ENCODE measurements around the gene ELP4.
A peak's percentile ranks its signal among the peaks of the same experiment; 100 is the strongest.
"Not testable (repeated sequence)": the region's sequence is repeated elsewhere in the genome, so short reads cannot be mapped to it uniquely, and the experiment has no call there.

ELP4 gene

DNA sequence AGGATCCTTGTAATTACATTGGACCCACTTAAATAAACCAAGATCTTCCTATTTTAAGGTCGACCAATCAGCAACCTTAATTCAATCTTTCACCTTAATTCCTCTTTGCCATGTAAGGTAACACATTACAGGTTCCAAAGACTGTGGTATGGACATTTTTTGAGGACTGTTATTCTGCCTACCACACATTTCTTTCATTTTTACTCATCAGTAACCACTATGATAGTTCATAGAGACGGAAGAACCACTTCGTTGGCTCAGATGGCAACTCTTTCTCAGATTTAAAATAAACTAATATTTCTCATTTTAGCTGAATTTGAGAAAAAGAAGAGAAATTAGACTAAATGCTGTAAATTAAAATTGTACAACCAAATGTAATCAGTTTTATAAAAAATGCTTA, 205.3 kb downstream of the ELP4 start:
- no peak for DNase-seq

DNA sequence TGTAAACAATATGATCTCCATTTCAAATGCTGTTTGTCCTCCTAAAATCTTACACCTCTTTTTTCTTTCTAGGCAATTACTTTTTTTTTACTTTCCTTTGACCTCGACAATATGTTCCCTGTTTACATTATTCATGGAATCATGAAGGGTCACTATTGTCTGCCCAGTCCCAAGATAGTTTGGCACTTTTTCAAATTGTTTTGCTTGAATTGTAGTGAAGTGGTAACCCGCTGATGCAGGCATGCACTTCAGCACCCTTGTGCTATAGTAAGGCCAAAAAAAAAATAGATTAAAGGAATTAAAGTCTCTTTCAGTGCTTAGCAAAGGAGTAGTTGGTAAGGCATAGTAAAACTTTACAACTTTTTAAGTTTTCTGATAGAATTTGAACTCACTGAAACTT, 210.7 kb downstream of the ELP4 start:
- no peak for DNase-seq

DNA sequence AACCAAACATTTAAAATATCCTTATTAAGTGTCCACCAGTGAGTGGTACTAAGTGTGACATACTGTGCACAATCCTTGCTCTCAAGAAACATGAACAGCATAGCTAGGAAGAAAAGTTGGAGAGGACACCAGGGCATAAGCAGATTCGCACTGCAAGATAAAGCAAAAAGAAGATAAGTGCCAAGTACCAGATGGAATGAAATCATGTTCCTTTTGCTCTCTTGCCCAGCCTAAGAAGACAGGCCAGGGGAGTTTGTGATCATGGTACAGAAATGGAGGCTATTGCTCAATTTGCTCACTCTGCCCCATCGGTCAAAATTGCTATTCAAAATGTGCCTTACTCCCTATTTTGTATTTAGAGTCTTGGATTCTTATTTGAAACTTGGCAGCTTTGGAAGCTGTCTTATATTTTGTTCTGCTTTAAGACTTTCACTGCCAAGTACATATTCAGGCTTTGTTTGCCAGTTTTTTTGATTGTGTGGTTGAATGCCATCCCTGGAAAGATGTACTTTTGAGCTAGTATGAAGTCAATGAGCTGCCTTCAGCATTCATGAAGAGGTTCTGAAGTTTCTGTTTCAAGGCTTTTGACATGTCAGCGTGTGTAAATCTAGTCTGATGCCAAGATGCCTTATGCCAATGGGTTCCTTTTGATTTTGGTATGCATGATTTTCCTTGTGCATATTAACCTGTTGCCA, 211.3 kb downstream of the ELP4 start:
- DNase-seq: no peak

DNA sequence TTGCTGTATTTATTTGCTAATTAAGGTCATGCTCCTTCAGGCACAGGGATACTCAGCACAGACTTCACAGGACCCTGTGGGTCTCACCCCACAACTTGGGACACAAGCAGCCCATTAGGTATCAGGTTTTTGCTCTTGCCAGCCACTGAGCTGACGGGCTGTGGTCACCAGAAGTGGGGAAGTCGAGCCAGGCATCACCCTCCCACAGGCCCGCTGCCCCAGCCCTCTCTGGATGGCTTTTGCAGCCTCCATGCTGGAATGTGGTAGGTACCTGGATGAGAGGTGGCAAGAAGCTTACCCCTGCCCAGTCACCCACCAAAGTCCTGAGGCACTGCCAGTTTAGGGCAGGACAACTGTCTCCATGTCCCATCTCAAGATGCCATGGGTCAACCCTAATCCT, 213.2 kb downstream of the ELP4 start:
- no peak for DNase-seq

DNA sequence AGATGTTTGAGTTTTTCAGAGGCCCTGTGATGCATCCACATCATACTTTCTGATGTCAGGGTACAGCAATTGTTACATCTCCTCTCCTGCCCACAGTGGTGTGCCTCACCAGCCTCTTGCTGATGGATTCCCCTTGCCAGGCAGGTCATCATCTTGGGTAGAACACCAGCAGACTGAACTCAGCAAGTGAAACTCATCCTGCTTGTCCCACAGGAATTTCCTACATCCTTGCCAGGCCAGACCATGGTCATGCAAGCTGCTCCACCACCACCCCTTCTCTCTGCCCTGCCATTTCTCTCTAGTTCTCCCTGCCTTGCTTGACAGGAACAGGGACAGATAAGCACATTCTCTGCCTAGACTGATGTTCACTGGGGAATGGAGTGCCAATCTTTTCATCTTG, 215.6 kb downstream of the ELP4 start:
- peak; percentile 6 for DNase-seq

DNA sequence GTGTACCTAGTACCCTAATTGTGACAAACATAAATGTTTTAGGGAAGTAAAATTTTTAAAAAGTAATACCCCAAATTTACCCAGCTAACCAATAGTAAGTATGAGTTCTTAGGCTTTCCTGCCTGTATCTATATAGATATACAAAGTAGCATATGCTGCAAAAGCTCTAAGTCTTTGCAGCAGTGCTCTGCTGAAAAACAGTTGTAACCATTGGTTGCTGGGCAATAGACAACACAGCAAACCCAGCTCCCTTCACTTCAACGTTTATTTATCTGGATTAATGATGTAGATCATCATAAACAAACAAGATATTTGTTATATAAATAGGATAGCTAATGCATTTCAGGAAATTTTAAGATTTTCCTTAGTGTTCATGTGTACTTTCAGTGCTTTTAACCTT, 218.9 kb downstream of the ELP4 start:
- DNase-seq: no peak

DNA sequence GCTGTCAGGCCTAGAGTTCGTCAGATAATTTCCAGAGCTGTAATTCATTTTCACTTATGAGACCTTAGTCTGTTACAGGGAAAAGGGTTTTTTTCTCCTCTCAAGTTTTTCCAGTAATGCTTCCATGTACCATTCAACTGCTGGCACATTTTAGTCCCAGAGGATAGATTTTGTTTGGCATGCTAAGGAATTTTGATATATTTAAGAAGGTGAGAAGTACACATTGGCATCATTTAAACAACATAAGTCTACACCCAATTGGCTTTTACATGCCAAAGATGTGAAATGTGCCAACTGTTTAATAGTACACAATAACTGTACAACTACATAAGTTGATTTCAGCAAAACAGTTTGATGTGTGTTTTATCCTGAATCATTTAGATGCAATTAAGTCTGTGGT, 230.6 kb downstream of the ELP4 start:
- no peak for DNase-seq

DNA sequence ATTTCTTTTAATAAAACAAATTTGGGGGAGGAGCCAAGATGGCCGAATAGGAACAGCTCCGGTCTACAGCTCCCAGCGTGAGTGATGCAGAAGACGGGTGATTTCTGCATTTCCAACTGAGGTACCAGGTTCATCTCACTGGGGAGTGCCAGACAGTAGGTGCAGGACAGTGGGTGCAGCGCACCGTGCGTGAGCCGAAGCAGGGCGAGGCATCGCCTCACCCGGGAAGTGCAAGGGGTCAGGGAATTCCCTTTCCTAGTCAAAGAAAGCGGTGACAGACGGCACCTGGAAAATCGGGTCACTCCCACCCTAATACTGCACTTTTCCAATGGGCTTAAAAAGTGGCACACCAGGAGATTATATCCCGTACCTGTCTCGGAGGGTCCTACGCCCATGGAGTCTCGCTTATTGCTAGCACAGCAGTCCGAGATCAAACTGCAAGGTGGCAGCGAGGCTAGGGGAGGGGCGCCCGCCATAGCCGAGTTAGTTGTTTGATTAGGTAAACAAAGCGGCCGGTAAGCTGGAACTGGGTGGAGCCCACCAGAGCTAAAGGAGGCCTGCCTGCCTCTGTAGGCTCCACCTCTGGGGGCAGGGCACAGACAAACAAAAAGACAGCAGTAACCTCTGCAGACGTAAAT, 231.3 kb downstream of the ELP4 start:
- not testable (repeated sequence) for DNase-seq

DNA sequence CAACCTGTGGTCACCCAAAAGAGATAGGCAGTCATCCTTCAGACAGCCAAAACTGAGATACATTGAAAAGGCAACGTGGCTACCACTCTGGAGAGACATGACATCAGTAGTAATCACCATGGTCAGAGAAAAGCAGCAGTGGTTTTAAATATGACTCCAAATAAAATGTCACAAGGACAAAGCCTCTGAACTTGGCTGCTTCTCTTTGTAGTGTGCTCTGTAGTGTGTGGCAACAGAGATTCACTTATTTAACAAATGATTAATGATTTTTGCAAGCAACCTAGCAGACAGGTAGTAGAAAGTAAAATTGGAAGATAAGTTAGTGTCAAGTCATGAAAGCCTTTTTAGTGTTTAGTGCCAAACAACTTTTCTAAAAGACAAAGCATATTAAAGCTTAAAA, 238.0 kb downstream of the ELP4 start:
- DNase-seq: no peak

DNA sequence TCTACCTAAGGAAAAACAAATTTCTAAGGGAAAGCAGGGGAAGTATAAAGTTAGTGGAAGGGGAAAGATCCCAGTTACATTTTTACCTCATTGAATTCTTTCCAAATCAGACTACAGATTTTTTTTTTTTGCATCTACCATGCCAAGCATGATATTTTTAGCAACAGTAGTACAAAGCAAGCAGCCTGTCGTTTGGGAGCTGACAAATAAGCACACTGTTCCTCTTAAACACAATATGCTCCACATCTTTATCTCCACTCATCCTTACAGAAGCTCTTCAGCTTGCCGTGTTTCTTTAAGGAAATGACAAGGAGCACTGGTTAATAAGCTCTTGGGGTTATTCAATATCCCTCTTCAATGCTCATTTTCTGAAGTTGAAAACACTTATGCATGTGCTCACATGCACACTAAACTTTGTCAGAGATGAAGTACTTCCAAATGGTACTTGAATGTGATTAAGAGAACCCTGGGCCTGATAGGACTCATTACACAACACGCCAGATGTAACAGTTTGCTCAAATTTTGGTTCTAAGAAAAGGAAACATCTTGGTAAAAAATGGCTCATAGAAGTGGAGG, 247.8 kb downstream of the ELP4 start:
- no peak for DNase-seq

DNA sequence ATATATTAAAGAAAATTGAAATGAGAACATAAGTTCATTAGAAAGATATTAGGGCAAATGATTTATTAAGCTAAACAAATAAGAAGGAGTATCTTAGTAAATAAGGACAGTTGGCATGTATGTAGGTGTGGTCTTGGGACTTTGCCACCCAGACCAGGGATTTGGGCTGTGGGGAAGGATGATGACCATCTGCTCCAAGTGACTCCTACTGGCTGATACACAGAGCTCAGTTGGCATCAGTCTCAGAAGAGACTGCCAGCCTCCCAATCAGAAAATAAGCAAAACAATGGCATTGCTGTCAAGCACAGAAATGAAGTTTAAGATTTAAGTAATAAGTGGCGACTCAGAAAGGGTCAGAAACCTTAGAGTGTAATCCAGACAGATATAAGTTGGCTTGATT, 252.1 kb downstream of the ELP4 start:
- no peak for DNase-seq

DNA sequence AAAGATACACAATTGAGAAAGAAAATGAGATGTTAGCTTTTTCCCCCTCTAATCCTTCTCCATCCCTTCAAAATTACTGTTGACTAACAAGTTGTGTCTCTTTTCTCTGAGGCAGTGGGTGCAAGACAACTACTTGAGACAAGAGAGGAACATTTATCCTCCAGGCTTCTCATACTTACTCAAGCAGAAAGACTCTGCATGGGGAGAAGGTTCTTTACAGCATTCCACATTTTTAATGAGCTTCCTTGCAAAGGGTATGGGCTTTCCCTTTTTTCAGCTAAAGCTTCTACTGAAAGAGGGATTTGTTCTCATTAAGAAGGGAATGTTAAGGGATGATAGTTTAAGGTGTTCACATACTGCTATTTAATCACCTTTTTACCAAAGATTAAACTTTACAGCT, 253.7 kb downstream of the ELP4 start:
- no peak for DNase-seq

DNA sequence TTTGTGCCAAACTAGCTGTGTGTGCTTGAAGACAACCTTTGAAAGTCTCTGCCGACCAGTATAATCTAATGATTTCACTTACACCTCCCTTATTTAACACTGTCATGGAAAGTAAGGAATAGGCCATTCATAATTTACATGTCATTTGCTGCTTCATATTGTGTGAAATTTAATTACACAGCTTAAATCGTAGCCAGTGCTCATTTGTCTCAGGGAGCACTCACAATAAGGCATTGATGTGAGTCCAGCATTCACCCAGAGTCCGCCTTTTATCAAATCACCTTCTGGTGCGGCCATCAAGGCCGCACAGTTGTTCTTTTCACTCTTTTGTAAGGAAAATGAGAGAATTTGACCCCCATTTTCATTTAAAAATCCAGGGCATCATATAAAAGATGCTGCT, 254.7 kb downstream of the ELP4 start:
- no peak for DNase-seq

DNA sequence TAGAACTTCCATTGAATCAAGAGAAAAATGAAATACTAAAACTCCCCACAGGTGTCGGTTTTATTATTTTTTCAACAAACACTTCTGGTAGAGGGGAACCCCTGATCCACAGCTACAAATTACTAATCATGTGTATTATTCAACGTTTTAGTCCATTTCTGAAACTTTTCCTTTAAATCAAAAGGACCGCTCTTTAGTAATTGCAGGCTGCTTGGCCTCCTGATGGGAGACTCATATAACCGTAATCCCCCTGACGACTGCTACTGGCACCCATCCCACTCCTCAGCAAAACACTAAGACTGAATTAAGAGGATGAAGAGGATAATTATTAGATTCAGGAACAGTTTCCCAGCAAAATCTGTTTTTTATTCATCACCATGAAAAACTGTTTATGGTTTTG, 255.2 kb downstream of the ELP4 start:
- DNase-seq: peak; percentile 4

DNA sequence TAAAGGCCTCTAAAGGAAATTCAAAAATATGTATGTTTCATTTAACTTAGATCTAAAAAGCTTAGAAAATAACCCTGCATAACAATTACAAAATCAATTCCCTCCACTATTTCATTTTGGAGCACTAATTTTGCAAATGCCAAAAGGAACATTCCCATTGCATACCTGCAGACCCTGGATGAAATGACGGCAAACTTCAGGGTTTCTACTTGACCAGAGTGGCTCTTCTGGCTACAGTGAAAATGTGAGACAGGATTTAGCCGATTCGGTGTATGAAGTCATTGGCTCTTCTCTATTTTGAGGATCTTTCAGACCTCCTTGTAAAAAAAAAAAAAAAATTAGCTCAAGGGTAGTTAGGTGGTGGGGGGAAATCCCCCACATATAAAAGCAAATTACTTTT, 257.5 kb downstream of the ELP4 start:
- DNase-seq: no peak

DNA sequence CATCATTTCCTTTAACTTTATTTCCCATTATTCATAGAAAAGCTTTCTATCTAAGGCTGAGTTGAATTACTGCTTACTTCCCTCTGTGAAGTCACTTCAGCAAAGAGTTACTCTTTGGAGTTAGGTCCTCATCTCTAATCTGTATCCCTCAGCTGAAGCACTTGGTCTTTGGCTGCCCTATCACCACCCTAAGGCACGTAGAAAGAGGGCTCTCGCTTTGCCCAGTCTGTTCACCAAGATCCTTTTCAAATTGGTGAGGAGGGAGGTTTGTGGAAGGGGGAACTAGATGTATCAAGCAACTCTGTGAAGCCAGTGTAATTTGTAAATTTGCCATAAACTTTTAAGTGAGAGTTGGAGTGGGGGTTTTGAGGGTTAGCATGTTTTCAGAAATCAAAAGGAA, 258.1 kb downstream of the ELP4 start:
- DNase-seq: no peak

DNA sequence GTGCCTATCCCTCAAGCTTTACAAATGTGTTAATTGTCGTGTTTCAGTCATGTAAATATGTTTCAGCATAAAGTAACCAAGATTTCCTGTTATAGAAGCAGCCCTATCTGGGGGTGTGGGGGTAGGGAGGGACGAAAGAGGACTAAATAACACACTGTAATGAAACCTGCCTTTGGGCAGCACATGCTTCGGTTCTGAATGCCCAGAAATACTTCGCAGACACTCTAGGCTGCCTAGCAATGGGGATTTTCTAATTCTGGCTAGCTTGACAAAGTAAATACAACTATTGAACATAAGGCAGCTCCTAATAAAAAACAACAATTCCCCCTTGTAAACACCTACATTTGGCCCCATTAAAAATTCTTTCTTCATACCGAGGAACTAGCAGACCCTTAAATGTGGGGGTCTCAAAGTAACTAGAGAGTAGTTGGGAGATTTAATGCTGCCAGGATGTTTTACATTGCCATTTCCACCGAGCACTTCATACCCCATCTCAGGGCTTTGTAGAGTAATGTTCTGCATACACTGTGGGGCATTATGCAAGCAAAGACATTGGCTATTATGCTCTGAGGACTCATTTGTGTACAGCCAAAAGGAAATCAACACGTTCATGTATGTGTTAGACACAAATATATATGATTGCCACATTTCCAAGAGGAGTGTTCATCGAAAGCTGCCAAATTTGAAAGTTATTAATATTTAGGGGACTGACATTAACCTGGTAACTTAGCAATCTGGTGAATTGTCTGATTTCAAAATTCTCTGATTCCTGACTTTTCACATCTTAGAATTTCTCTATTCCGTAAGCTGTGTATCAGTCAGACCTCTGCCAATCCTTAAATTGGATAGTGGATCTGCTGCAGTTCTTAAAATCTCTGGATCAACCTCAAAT, 259.4 kb downstream of the ELP4 start:
- DNase-seq: no peak

DNA sequence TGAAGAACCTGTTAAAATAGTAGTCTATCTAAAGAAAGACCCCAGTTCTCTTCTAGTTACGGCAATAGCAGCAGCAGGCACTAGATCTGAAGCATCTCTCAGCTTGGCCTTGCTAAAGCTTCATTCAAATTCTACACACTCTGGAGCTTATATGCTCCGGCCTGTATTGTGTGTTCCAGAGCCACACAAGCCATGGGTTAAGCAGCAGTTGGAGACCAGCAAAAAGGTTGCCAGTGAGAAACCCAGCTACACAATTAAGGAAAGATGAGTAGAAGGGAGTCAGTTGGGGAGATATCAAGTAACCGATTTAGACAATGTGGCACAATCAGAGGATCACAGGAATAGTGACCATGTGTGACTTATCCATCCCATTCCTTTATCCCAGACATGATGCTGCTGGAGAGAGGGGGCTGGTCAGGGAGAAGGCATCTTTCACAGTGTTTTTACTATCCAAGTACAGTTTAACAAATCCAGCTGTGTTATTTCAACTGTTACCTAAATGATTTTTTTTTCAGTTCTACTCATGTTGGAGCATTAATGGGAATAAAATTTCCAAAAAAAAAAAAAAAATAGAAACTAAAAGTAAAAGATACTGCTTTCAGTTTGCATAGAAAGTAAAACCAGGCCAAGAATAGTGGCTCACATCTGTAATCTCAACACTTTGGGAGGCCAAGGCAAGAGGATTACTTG, 260.6 kb downstream of the ELP4 start:
- DNase-seq: no peak

DNA sequence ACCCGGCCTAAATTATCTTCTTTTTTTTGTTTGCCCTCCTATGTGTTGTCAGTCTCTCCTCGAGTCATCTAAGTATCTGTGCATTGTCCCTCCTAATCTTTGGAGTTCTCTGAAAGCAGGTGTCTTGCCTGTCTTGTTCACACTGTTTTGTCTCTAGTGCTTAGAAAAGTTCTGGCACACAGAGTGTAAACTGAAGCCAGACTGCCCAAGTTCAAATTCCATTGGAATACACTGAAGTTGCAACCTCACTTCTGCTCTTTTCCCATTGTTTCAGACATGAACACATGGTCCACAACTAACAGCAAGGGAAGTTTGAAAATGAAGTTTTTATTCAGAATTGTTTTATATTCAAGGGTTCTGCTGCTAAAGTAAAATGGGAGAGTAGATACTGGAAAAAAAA, 262.8 kb downstream of the ELP4 start:
- DNase-seq: no peak

DNA sequence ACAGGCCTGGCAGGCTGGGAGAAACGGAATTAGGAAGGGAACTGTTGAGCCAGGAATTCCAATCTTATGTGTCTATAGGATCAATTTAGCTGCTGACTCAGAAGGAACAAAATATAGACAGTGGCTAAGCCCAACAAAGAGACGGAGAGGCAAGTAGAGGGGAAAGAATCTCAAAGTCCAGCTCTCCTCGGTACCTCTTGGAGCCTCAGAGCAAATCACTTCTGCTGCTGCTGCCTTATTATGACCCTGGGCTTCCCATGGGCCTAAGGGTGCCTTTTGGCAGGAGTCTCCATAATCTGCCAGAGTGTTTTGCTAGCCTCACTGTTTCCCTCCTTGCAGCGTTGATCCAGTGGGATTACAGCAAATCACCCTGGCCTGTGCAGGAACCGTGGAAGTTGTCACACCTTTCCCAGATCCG, 269.8 kb downstream of the ELP4 start:
- DNase-seq: peak; percentile 85

DNA sequence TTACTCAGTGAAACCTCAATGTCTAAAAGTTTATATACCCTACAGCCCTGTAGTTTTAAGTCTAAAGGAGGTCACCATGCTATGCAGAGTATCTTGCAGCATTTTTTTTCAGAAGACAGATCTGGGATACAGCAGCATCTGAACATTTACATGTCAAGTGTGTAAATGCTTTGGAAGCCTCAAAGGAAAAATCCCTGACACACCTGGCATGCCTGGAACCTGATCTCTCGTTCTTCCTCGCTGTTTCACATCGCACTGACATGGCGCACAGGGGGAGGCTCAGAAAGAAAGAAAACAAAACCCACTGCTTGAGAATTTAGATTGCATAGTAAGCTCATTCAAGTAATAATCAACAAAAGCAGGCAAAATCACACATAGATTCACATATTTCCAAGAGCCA, 270.5 kb downstream of the ELP4 start:
- DNase-seq: no peak

DNA sequence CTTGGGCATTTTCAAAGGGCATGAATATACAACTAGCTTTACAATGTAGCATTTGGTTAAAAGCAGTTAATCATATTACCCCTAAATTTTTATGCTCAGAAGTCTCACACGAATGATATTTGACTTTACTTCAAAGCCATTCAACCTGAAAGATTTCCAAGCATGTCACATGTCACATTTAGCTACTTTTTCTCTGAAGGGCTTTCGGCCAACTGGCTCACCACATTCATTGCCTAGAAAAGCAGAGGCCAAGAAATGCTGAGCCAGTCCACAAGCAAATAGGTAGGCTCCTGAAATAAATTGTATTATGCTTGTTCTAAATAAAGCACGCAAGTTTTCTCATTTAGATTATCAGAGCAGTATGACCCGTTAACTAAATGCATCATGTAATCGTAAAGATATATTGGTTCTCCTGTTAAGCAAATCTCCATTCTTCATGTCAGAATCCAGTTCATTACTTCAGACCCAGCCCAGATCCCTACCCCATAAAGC, 271.0 kb downstream of the ELP4 start:
- DNase-seq: no peak

DNA sequence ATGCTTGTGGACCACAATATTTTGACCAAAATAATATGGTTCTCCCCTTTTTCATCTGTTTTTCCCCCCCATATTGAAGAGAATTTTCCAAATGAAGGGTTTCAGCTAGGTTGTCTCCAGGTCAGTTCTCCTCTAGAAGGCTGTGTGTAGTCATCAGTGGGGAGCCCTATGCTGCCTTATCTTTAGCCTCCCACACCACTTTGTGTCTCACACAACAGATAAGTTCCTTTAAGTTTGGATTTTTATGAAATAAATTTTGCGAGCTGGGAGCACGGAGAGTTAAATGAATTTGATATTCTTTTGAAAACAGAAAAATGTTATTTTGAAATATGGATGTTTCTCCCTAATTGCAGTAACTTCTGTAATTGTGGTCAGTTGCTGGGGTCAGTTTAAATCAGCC, 272.7 kb downstream of the ELP4 start:
- DNase-seq: no peak

Measured in fibroblast of upper back skin (primary cell).